Ovary (tissue), 9 donors: ENCODE results near the gene NFS1. TPM values are rescaled to one million over a fixed set of nuclear protein-coding genes. Genes with fewer than 3 reads are reported as not detected.

Source experiments
- DNase-seq, 5 donors: peaks; one replicate each; pipeline ENCODE4 v3.0.0-alpha.2; 2019 to 2020
- H3K27ac ChIP-seq, 2 donors: fragments of 200-600 bp; one replicate each; pipeline versions ENCODE4 v1.5.1 to v1.8.0; 2019 to 2022
- H3K27me3 ChIP-seq: fragments of 200-600 bp; one replicate; pipeline ENCODE4 v1.8.0; 2022
- H3K36me3 ChIP-seq: fragments of 200-600 bp; sonication (generic); one replicate; pipeline ENCODE4 v1.5.1; 2019
- H3K4me1 ChIP-seq: one replicate; pipeline ENCODE4 v1.8.1; 2013; ENCODE audit warnings: mild to moderate bottlenecking, moderate library complexity; ENCODE audit not compliant: insufficient read depth
- H3K4me3 ChIP-seq: fragments of 200-600 bp; sonication (generic); one replicate; pipeline ENCODE4 v1.5.1; 2017
- H3K9me3 ChIP-seq, 2 donors: fragments of 200-600 bp in 1 of 2; sonication (generic) in 1 of 2; one replicate each; pipeline versions ENCODE4 v1.5.1 to v1.8.1; 2013 to 2019; ENCODE audit warnings: mild to moderate bottlenecking in 1 of 2, moderate library complexity in 1 of 2
- EP300 ChIP-seq: sonication (generic); formaldehyde crosslinking; IDR thresholded peaks from one replicate; pipeline ENCODE4 v1.6.1; 2017; ENCODE audit warnings: antibody characterized with exemption
- POLR2A ChIP-seq: fragments of 450-650 bp; IDR thresholded peaks from one replicate; pipeline ENCODE4 v1.6.1; 2017; ENCODE audit warnings: antibody characterized with exemption, mild to moderate bottlenecking, moderate library complexity
- WGBS, 3 donors: extraction: QIAGEN DNeasy Blood & Tissue Kit in 1 of 3; methylation state at CpG; one replicate each; pipeline versions ENCODE4 v1.1.5 to v1.1.7; 2013 to 2017; 5-methylcytosine and 5-hydroxymethylcytosine counted together
- intact Hi-C, 4 donors: fragments of 100-400 bp; cut with DNase I; formaldehyde crosslinking; loops; one replicate each; pipeline versions ENCODE4 v1.11.0 to v1.15.1; 2022 to 2023
- polyA plus RNA-seq, 2 donors: library from polyadenylated mRNA; stranded (reverse); fragments of 200-250 nt in 1 of 2; fragments of 350-450 nt in 1 of 2; fragmentation: Illumina TruSeq in 1 of 2; extraction: RNeasy Lipid Tissue Mini Kit (QIAGEN cat#74804) in 1 of 2; gene quantifications; one replicate each; pipeline ENCODE4 v1.2.3, GENCODE V29; 2013 to 2014
- total RNA-seq, 7 donors: library from RNA; depleted of rRNA in 2 of 7; stranded (reverse); fragments of >200 nt in 2 of 7; fragmentation: NEBNext Ultra II Directional in 3 of 7; extraction: Animal tissue kit (Norgen Biotek cat#: 25700) in 3 of 7; gene quantifications; one replicate each; pipeline versions ENCODE4 v1.1.0 to v1.2.4, GENCODE V29; 2016 to 2023
- TF ChIP-seq, protein P1 (sequence below), 3 donors: fragments of 450-650 bp in 2 of 3; fragments of 200-600 bp in 1 of 3; IDR thresholded peaks; one replicate each; pipeline versions ENCODE4 v1.5.1 to v1.8.0; 2016 to 2022; ENCODE audit warnings: antibody characterized with exemption in 3 of 3, mild to moderate bottlenecking in 1 of 3
- donor health status: DM: no; HTN: no; CAD: no; lungs with moderate emphysema.
- donor health status: DM: no; HTN: no; CAD: no.
- donor health status: Bipolar disorder and iron deficiency.
- donor health status: DM: yes; HTN: yes; CAD: no.
- donor health status: DM: no; HTN: no; CAD: no.
- donor health status: DM: yes; HTN: yes; CAD: no.

Gene NFS1
- total and polyA plus RNA-seq, 9 donors, result 17.3 to 58.1 (median 29.4) TPM

DNA sequence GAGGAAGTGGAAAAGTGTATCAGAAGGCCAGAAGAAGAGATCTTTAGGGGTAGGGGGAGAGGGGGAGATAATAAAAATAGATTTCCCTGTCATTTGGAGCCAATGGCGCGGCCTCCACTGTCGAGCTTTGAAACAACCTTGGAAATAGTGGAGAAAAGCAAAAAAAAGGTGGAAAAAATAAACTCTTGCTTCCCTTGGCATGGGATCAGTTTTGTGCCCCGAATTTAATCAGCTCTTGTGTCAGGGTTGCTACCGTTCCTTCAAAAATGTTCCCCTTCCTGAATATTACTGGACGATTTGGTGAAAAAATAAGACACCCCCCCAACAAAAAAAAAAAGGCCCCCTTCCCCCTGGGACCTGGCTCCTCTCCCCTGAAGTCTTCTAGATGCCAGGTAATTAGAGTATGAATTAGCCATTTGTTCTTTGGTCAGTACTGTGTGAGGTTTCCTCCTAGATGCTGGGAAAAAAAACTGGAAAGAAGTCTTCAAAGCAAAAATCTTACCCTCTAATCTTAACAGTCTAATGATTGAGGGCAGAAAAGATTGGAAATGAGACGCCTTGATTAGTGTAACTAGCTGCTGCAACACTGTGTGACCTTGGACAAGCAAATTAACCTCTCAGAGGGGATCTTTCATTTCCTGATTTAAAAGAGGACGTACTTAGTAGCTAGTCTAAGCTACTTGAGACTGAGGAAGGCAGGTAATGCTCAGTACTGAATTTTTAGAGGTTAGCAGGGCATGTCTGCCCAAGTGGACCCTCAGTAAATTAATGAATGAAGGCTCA lies 43.8 kb upstream of the NFS1 start:
- peak overlapping the region; percentile 61 for H3K4me3 ChIP-seq
- 1 to 2% (median 2%) methylated on average over 8 of the region's 8 CpGs for WGBS, 3 donors
- intact Hi-C loops, result loop anchor here in 1 of 4 donors (2.0 to 10.0 kb wide), 3 partner anchors 28 to 802 kb away; partner anchors contain the start of genes MYL9 and SPAG4
- DNase-seq, result no peak
- no peaks in the 10 kb centered on the region for H3K9me3 ChIP-seq
- no peaks in the 10 kb centered on the region for H3K27me3 ChIP-seq
- peak overlapping the region; percentile 70 to 93 for H3K27ac ChIP-seq
- peaks cover 4% of the 10 kb centered on the region for H3K4me1 ChIP-seq
- TF ChIP-seq POLR2A (no peak), EP300 (no peak)
- TF ChIP-seq, protein P1, sequence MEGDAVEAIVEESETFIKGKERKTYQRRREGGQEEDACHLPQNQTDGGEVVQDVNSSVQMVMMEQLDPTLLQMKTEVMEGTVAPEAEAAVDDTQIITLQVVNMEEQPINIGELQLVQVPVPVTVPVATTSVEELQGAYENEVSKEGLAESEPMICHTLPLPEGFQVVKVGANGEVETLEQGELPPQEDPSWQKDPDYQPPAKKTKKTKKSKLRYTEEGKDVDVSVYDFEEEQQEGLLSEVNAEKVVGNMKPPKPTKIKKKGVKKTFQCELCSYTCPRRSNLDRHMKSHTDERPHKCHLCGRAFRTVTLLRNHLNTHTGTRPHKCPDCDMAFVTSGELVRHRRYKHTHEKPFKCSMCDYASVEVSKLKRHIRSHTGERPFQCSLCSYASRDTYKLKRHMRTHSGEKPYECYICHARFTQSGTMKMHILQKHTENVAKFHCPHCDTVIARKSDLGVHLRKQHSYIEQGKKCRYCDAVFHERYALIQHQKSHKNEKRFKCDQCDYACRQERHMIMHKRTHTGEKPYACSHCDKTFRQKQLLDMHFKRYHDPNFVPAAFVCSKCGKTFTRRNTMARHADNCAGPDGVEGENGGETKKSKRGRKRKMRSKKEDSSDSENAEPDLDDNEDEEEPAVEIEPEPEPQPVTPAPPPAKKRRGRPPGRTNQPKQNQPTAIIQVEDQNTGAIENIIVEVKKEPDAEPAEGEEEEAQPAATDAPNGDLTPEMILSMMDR (IDR thresholded peaks at IDR 0.05), result no peak
- H3K36me3 ChIP-seq, result no peaks in the 10 kb centered on the region

- Histone ChIP-seq H3K36me3 (no peaks in the 10 kb centered on the region), H3K4me1 (peaks cover 4% of the 10 kb centered on the region), H3K27me3 (no peaks in the 10 kb centered on the region), H3K27ac (peak within 1 kb of the TSS; percentile 96 to 100), H3K9me3 (no peaks in the 10 kb centered on the region), H3K4me3 (peak within 1 kb of the TSS; percentile 75)
- WGBS, 3 donors, result 0 to 1% (median 1%) methylated on average over 63 to 66 of the region's 66 CpGs
- DNase-seq, result peak; percentile 99 to 100 (median 100)
- TF ChIP-seq, protein P1 (IDR thresholded peaks at IDR 0.05), result peak; percentile 10 to 63 (median 60)
- TF ChIP-seq POLR2A (peak; percentile 97), EP300 (peak; percentile 61)
- intact Hi-C loops, result loop anchor here in 1 of 4 donors (2.0 to 10.0 kb wide), 3 partner anchors 29 to 803 kb away; partner anchors contain the start of genes MYL9 and SPAG4
Observed at GRCh38 chr20:35741892-35742740, 43.0 kb upstream of the NFS1 start, which contains the start of gene RBM39. TSS of gene RBM39 (minus strand) at chr20:35742260. CDS start at chr20:35740874, 1,386 bp downstream.

DNA sequence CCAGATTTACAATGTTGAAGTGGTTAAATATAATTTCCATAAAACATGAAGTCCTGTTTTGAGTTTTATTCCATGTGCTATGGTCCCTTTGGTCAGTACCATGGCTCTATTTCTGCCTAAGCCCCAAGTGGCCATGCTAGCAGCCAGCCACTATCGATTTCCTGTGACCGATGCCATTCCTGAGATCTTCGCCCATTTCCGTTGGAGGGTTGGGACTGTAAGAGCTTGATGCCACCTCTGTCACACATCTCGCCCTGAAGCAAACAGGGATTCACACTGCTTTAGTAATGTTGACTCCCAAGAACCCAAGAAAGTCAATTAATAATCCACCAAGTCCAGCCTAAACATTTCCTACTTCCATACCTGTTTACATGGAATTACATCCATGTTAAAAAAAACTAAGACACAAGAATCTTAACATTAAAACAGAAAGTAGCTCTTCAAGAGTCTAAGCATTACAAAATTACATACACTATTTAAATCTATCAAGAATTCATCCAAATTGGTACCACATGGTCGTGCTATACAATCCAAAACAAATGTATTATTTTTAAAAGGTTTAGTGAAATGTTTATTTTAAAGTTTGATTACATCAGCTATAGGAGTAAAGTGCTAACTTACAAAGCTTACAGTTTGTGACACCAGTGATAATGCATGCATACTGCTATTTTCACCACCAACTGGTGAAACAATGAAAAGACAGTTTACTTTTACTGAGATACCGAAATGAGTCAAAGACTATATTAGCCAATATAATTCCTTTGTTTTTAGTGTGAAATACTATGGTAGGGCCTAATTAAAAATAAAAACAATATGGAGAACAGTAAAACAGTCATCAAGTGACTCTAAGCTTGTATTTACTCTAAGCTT lies 40.4 kb upstream of the NFS1 start:
- no peak for DNase-seq
- Histone ChIP-seq H3K36me3 (no peaks in the 10 kb centered on the region), H3K27me3 (no peaks in the 10 kb centered on the region), H3K4me1 (peaks cover 4% of the 10 kb centered on the region), H3K9me3 (no peaks in the 10 kb centered on the region), H3K4me3 (peak overlapping the region; percentile 75), H3K27ac (no peak overlapping the region)
- intact Hi-C loops, result loop anchor here in 2 of 4 donors (5.0 to 10.0 kb wide), 4 partner anchors 37 to 805 kb away; partner anchors contain the start of genes MYL9 (in 1 of the 2) and SPAG4 (in 1 of the 2)
- WGBS, 3 donors, result 38 to 53% (median 46%) methylated on average over 7 of the region's 7 CpGs
- TF ChIP-seq, protein P1 (IDR thresholded peaks at IDR 0.05), result no peak
- TF ChIP-seq EP300, result no peak
